ENCODE results near the gene TNFRSF14. TPM values are rescaled to one million over a fixed set of nuclear protein-coding genes. Genes with fewer than 3 reads are reported as not detected.

The TNFRSF14 gene
- total and polyA plus RNA-seq, 9 of the 15 experiments (the other 6 are each of a cell fraction or from before 2014, with no cell fraction given), result 0.11 to 2.3 (median 0.68) TPM; not detected in 2

GRCh38 chr1:2586154-2587070, 30.2 kb downstream of the TNFRSF14 start, which contains the start of gene PRXL2B (continued):
- TF ChIP-seq RERE (CRISPR knock-in tag; IDR thresholded peaks at IDR 0.05; ENCODE audit: borderline replicate concordance) (no peak), MCM3 (IDR thresholded peaks at IDR 0.05) (no peak), YBX1 (IDR thresholded peaks at IDR 0.05) (no peak), SMARCA4 (IDR thresholded peaks at IDR 0.05) (no peak), TAF7 (tag; IDR thresholded peaks at IDR 0.05) (no peak), ZEB2 (IDR thresholded peaks at IDR 0.05) (no peak), ZFX (CRISPR knock-in tag; IDR thresholded peaks at IDR 0.05) (peak; percentile 59; the same call in 1 of the 2 replicates), MAZ (CRISPR knock-in tag; conservative IDR thresholded peaks at IDR 0.05 in 1 of 2, IDR thresholded peaks at IDR 0.05 in 1 of 2) (peak; percentile 14 to 29; a peak in 3 of 4 replicates), DNMT1 (IDR thresholded peaks at IDR 0.05) (no peak), ESRRB (CRISPR knock-in tag; IDR thresholded peaks at IDR 0.05; ENCODE audit: borderline replicate concordance) (no peak), MAFG (tag; conservative IDR thresholded peaks at IDR 0.05) (no peak), FOS (IDR thresholded peaks at IDR 0.05; ENCODE audit: extremely low read depth, insufficient read length) (no peak), CSDE1 (IDR thresholded peaks at IDR 0.05) (no peak), USF2 (CRISPR knock-in tag; IDR thresholded peaks at IDR 0.05) (no peak), ZNF311 (CRISPR knock-in tag; IDR thresholded peaks at IDR 0.05) (no peak), TAF9B (IDR thresholded peaks at IDR 0.05; ENCODE audit: partially characterized antibody) (no peak), NFE2L1 (tag; IDR thresholded peaks at IDR 0.05; ENCODE audit: borderline replicate concordance, low read depth) (no peak)
- TF ChIP-seq, protein P1, sequence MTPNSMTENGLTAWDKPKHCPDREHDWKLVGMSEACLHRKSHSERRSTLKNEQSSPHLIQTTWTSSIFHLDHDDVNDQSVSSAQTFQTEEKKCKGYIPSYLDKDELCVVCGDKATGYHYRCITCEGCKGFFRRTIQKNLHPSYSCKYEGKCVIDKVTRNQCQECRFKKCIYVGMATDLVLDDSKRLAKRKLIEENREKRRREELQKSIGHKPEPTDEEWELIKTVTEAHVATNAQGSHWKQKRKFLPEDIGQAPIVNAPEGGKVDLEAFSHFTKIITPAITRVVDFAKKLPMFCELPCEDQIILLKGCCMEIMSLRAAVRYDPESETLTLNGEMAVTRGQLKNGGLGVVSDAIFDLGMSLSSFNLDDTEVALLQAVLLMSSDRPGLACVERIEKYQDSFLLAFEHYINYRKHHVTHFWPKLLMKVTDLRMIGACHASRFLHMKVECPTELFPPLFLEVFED (CRISPR knock-in tag; conservative IDR thresholded peaks at IDR 0.05), result no peak
- TF ChIP-seq, protein P2, sequence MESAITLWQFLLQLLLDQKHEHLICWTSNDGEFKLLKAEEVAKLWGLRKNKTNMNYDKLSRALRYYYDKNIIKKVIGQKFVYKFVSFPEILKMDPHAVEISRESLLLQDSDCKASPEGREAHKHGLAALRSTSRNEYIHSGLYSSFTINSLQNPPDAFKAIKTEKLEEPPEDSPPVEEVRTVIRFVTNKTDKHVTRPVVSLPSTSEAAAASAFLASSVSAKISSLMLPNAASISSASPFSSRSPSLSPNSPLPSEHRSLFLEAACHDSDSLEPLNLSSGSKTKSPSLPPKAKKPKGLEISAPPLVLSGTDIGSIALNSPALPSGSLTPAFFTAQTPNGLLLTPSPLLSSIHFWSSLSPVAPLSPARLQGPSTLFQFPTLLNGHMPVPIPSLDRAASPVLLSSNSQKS (CRISPR knock-in tag; IDR thresholded peaks at IDR 0.05), result no peak
